Keratinocyte (primary cell): ENCODE data around the gene CFAP100. TPM values are rescaled to one million over a fixed set of nuclear protein-coding genes. Genes with fewer than 3 reads are reported as not detected.

Source experiments
- DNase-seq: peaks from one replicate; pipeline ENCODE4 v3.0.0-alpha.2; 2011; ENCODE audit warnings: low read depth, missing footprints, low spot score
- FAIRE-seq: peaks from 2 replicates; lab custom pipeline; 2011; peaks lifted over from hg19 to GRCh38; lab: Jason Lieb, UNC
- H2AFZ ChIP-seq: 2 replicates; pipeline ENCODE4 v1.6.0; 2012; ENCODE audit warnings: low read length, control low read depth, inconsistent platforms; ENCODE audit not compliant: control insufficient read depth
- H3K27ac ChIP-seq: 2 replicates; pipeline ENCODE4 v1.5.1; 2011; ENCODE audit warnings: low read length; ENCODE audit not compliant: control insufficient read depth, insufficient read depth
- H3K27me3 ChIP-seq: 3 replicates; pipeline ENCODE4 v1.6.0; 2011; ENCODE audit warnings: low read length; ENCODE audit not compliant: control insufficient read depth, insufficient read depth; ENCODE audit errors: extremely low read depth
- H3K36me3 ChIP-seq, 2 experiments: 2 replicates in 1 of 2; 3 replicates in 1 of 2; pipeline ENCODE4 v1.5.1; 2011; ENCODE audit warnings: low read length in 2 of 2, mild to moderate bottlenecking in 1 of 2; ENCODE audit not compliant: control insufficient read depth in 2 of 2, insufficient read depth in 2 of 2; ENCODE audit errors: extremely low read depth in 1 of 2
- H3K4me1 ChIP-seq: 3 replicates; pipeline ENCODE4 v1.5.1; 2011; ENCODE audit warnings: low read length; ENCODE audit not compliant: control insufficient read depth, insufficient read depth; ENCODE audit errors: extremely low read depth
- H3K4me2 ChIP-seq: 3 replicates; pipeline ENCODE4 v1.6.0; 2011; ENCODE audit warnings: low read depth, low read length; ENCODE audit not compliant: control insufficient read depth, insufficient read depth; ENCODE audit errors: extremely low read depth
- H3K4me3 ChIP-seq, 3 experiments: fragments of 200-600 bp in 1 of 3; sonication (generic) in 1 of 3; 2 replicates in 2 of 3; 3 replicates in 1 of 3; pipeline ENCODE4 v1.5.1; 2011 to 2016; ENCODE audit warnings: low read length in 3 of 3, mild to moderate bottlenecking in 3 of 3, control low read depth in 2 of 3, inconsistent platforms in 1 of 3, low read depth in 1 of 3, mixed read lengths in 1 of 3, mixed run types in 1 of 3, moderate library complexity in 1 of 3; ENCODE audit not compliant: control insufficient read depth in 2 of 3, insufficient read depth in 2 of 3; ENCODE audit errors: extremely low read depth in 1 of 3
- H3K79me2 ChIP-seq: 2 replicates; pipeline ENCODE4 v1.6.0; 2012; ENCODE audit warnings: low read length; ENCODE audit not compliant: control insufficient read depth, insufficient read depth
- H3K9ac ChIP-seq: 3 replicates; pipeline ENCODE4 v1.6.0; 2011; ENCODE audit warnings: low read length; ENCODE audit not compliant: control insufficient read depth, insufficient read depth; ENCODE audit errors: extremely low read depth
- H3K9me1 ChIP-seq: 3 replicates; pipeline ENCODE4 v1.6.0; 2011; ENCODE audit warnings: low read length; ENCODE audit not compliant: control insufficient read depth, insufficient read depth; ENCODE audit errors: extremely low read depth
- H3K9me3 ChIP-seq: 2 replicates; pipeline ENCODE4 v1.5.1; 2012; ENCODE audit warnings: low read depth, low read length; ENCODE audit not compliant: control insufficient read depth
- H4K20me1 ChIP-seq: 3 replicates; pipeline ENCODE4 v1.6.0; 2011; ENCODE audit warnings: low read length; ENCODE audit not compliant: control insufficient read depth, insufficient read depth; ENCODE audit errors: extremely low read depth
- EZH2 ChIP-seq: IDR thresholded peaks from one replicate; pipeline ENCODE4 v1.6.1; 2012; ENCODE audit warnings: inconsistent platforms, mild to moderate bottlenecking, low read length, moderate library complexity
- dilution Hi-C: fragments of 300-500 bp; cut with MboI; formaldehyde crosslinking; loops from one replicate; pipeline ENCODE4 v1.7.0; 2020; ENCODE audit warnings: low sequenced_read_pairs; ENCODE audit not compliant: extremely low pct_ligation_motif_present
- polyA plus RNA-seq, 5 experiments: library from polyadenylated mRNA; depleted of rRNA in 3 of 5; stranded (reverse) in 3 of 5; stranded (forward) in 1 of 5; unstranded in 1 of 5; fragments of >200 nt; gene quantifications; 1 replicate in 1 of 5; 2 replicates in 3 of 5; 3 replicates in 1 of 5; pipeline versions ENCODE4 v1.2.1 to v1.2.3, GENCODE V29; 2011 to 2012; ENCODE audit warnings: missing spikeins in 2 of 5, low read depth in 1 of 5, low replicate concordance in 1 of 5
- TF ChIP-seq, protein P1 (sequence below), 3 experiments: IDR thresholded peaks in 1 of 3; conservative IDR thresholded peaks in 1 of 3; optimal IDR thresholded peaks in 1 of 3; 2 replicates in 2 of 3; 3 replicates in 1 of 3; pipeline versions ENCODE3 to v1.5.1; 2011; ENCODE audit warnings: low read length in 3 of 3, mild to moderate bottlenecking in 3 of 3, moderate library complexity in 2 of 3, control low read depth in 1 of 3, inconsistent platforms in 1 of 3; ENCODE audit not compliant: insufficient read depth in 2 of 3; ENCODE audit errors: extremely low read depth in 1 of 3

CFAP100 gene
- polyA plus RNA-seq, 1 donor (not counting 4 experiments of a cell fraction or from before 2014, with no cell fraction given) = not detected

- Histone ChIP-seq H3K4me3 (no peak overlapping the region), H2AFZ (no peak overlapping the region), H3K9me3 (no peaks in the 10 kb centered on the region), H3K79me2 (no peaks in the 10 kb centered on the region), H3K27me3 (no peaks in the 10 kb centered on the region), H4K20me1 (no peaks in the 10 kb centered on the region), H3K9me1 (peaks cover 2% of the 10 kb centered on the region), H3K4me2 (no peak overlapping the region), H3K36me3 (peaks cover 8 to 10% of the 10 kb centered on the region in 2 experiments), H3K4me1 (no peaks in the 10 kb centered on the region), H3K27ac (no peak overlapping the region), H3K9ac (no peak overlapping the region)
- DNase-seq (no peak), FAIRE-seq (no peak)
- TF ChIP-seq EZH2 = no peak
- TF ChIP-seq, protein P1, sequence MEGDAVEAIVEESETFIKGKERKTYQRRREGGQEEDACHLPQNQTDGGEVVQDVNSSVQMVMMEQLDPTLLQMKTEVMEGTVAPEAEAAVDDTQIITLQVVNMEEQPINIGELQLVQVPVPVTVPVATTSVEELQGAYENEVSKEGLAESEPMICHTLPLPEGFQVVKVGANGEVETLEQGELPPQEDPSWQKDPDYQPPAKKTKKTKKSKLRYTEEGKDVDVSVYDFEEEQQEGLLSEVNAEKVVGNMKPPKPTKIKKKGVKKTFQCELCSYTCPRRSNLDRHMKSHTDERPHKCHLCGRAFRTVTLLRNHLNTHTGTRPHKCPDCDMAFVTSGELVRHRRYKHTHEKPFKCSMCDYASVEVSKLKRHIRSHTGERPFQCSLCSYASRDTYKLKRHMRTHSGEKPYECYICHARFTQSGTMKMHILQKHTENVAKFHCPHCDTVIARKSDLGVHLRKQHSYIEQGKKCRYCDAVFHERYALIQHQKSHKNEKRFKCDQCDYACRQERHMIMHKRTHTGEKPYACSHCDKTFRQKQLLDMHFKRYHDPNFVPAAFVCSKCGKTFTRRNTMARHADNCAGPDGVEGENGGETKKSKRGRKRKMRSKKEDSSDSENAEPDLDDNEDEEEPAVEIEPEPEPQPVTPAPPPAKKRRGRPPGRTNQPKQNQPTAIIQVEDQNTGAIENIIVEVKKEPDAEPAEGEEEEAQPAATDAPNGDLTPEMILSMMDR (optimal IDR thresholded peaks at IDR 0.05 in 1 of 3, IDR thresholded peaks at IDR 0.05 in 1 of 3, conservative IDR thresholded peaks at IDR 0.05 in 1 of 3; ENCODE audit: extremely low read depth in 1 of 3, insufficient read depth in 2 of 3, low read length in 3 of 3) = no peak
- dilution Hi-C loops = no loop called here
These were observed 51.6 kb downstream of the CFAP100 start for GRCh38 chr3:126446301-126446700.

DNA sequence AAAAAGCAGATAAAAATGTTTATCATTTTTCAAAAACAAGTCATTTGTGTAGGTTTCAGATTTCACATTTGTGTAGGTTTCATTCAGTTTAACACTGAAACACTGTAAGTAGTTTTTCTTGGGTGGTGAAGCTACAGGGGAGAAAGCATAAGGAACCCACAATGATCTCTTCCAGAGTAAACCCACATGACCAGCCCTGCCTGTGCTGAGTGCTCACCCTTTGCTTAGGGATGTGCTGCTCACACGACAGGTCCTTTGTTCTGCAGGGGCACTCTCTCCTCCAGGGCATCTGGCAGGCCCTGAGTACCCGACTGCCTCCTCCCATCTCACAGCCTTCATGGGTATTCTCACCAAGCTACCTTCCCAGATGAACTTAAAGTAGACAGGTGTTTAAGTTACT, 52.1 kb downstream of the CFAP100 start:
- H3K79me2 ChIP-seq = no peaks in the 10 kb centered on the region
- H3K4me1 ChIP-seq = no peaks in the 10 kb centered on the region
- H3K27me3 ChIP-seq = no peaks in the 10 kb centered on the region
- FAIRE-seq = no peak
- no peak overlapping the region for H3K4me2 ChIP-seq
- no peak overlapping the region for H3K27ac ChIP-seq
- H2AFZ ChIP-seq = no peak overlapping the region
- H3K9me1 ChIP-seq = peaks cover 2% of the 10 kb centered on the region
- H3K36me3 ChIP-seq = peaks cover 11 to 14% of the 10 kb centered on the region in 2 experiments
- no peak for DNase-seq
- H3K9ac ChIP-seq = no peak overlapping the region
- TF ChIP-seq, protein P1 (optimal IDR thresholded peaks at IDR 0.05 in 1 of 3, IDR thresholded peaks at IDR 0.05 in 1 of 3, conservative IDR thresholded peaks at IDR 0.05 in 1 of 3; ENCODE audit: extremely low read depth in 1 of 3, insufficient read depth in 2 of 3, low read length in 3 of 3) = no peak
- TF ChIP-seq EZH2 = no peak
- dilution Hi-C loops = no loop called here
- H4K20me1 ChIP-seq = no peaks in the 10 kb centered on the region
- H3K4me3 ChIP-seq = no peak overlapping the region
- H3K9me3 ChIP-seq = no peaks in the 10 kb centered on the region
